ENCODE results near the gene ASB5. TPM values are rescaled to one million over a fixed set of nuclear protein-coding genes. Genes with fewer than 3 reads are reported as not detected.
"Not testable (repeated sequence)": the region's sequence is repeated elsewhere in the genome, so short reads cannot be mapped to it uniquely, and the experiment has no call there.

ASB5 gene
- total RNA-seq (2014; rRNA removed; shearing (Covaris generic); ENCODE audit: low replicate concordance), result not detected in 2 replicates

GRCh38 chr4:176268963-176269362 lies at the start of gene ASB5:
ASB5 (minus strand) TSS chr4:176269222; CDS start chr4:176269108, 114 bp downstream.
- in situ Hi-C loops (cut with HindIII; ENCODE audit: low pct_unique_long_range_greater_than_20kb, low sequenced_read_pairs), result no loop called here

GRCh38 chr4:176313596-176314336 lies 44.7 kb upstream of the ASB5 start:
- in situ Hi-C loops (cut with HindIII; ENCODE audit: low pct_unique_long_range_greater_than_20kb, low sequenced_read_pairs), result no loop called here
- DNase-seq (ENCODE audit: low read depth), result no peak

More at GRCh38 chr4:176268963-176269362, at the start of gene ASB5:
- no peak for DNase-seq (ENCODE audit: low read depth)

- in situ Hi-C loops (cut with HindIII; ENCODE audit: low pct_unique_long_range_greater_than_20kb, low sequenced_read_pairs), result no loop called here
- DNase-seq (ENCODE audit: low read depth), result no peak
Observed at GRCh38 chr4:176309772-176310171, 40.8 kb upstream of the ASB5 start.

GRCh38 chr4:176309046-176309445 lies 40.0 kb upstream of the ASB5 start:
- in situ Hi-C loops (cut with HindIII; ENCODE audit: low pct_unique_long_range_greater_than_20kb, low sequenced_read_pairs), result no loop called here
- no peak for DNase-seq (ENCODE audit: low read depth)

GRCh38 chr4:176308441-176308840 lies 39.4 kb upstream of the ASB5 start:
- in situ Hi-C loops (cut with HindIII; ENCODE audit: low pct_unique_long_range_greater_than_20kb, low sequenced_read_pairs), result no loop called here
- DNase-seq (ENCODE audit: low read depth), result no peak

- in situ Hi-C loops (cut with HindIII; ENCODE audit: low pct_unique_long_range_greater_than_20kb, low sequenced_read_pairs), result no loop called here
Observed at GRCh38 chr4:176307666-176307930, 38.6 kb upstream of the ASB5 start.

GRCh38 chr4:176306837-176307665 lies 38.0 kb upstream of the ASB5 start:
- DNase-seq (ENCODE audit: low read depth), result peak; percentile 60
- in situ Hi-C loops (cut with HindIII; ENCODE audit: low pct_unique_long_range_greater_than_20kb, low sequenced_read_pairs), result no loop called here

More at GRCh38 chr4:176307666-176307930, 38.6 kb upstream of the ASB5 start:
- no peak for DNase-seq (ENCODE audit: low read depth)

- in situ Hi-C loops (cut with HindIII; ENCODE audit: low pct_unique_long_range_greater_than_20kb, low sequenced_read_pairs), result no loop called here
- no peak for DNase-seq (ENCODE audit: low read depth)
Observed at GRCh38 chr4:176303938-176304337, 34.9 kb upstream of the ASB5 start.

- in situ Hi-C loops (cut with HindIII; ENCODE audit: low pct_unique_long_range_greater_than_20kb, low sequenced_read_pairs), result no loop called here
Observed at GRCh38 chr4:176302283-176303275, 33.6 kb upstream of the ASB5 start.

GRCh38 chr4:176300565-176300964 lies 31.5 kb upstream of the ASB5 start:
- in situ Hi-C loops (cut with HindIII; ENCODE audit: low pct_unique_long_range_greater_than_20kb, low sequenced_read_pairs), result no loop called here
- DNase-seq (ENCODE audit: low read depth), result no peak

More at GRCh38 chr4:176302283-176303275, 33.6 kb upstream of the ASB5 start:
- peak; percentile 37 for DNase-seq (ENCODE audit: low read depth)

- no peak for DNase-seq (ENCODE audit: low read depth)
- in situ Hi-C loops (cut with HindIII; ENCODE audit: low pct_unique_long_range_greater_than_20kb, low sequenced_read_pairs), result no loop called here
Observed at GRCh38 chr4:176300036-176300435, 31.0 kb upstream of the ASB5 start.

GRCh38 chr4:176298664-176299063 lies 29.6 kb upstream of the ASB5 start:
- DNase-seq (ENCODE audit: low read depth), result no peak
- in situ Hi-C loops (cut with HindIII; ENCODE audit: low pct_unique_long_range_greater_than_20kb, low sequenced_read_pairs), result no loop called here

GRCh38 chr4:176295907-176296306 lies 26.9 kb upstream of the ASB5 start:
- DNase-seq (ENCODE audit: low read depth); in situ Hi-C loops (cut with HindIII; ENCODE audit: low pct_unique_long_range_greater_than_20kb, low sequenced_read_pairs): not testable (repeated sequence)

GRCh38 chr4:176293660-176294059 lies 24.6 kb upstream of the ASB5 start:
- no peak for DNase-seq (ENCODE audit: low read depth)
- in situ Hi-C loops (cut with HindIII; ENCODE audit: low pct_unique_long_range_greater_than_20kb, low sequenced_read_pairs), result no loop called here

GRCh38 chr4:176292920-176293319 lies 23.9 kb upstream of the ASB5 start:
- DNase-seq (ENCODE audit: low read depth), result no peak
- in situ Hi-C loops (cut with HindIII; ENCODE audit: low pct_unique_long_range_greater_than_20kb, low sequenced_read_pairs), result no loop called here

GRCh38 chr4:176291748-176292147 lies 22.7 kb upstream of the ASB5 start:
- in situ Hi-C loops (cut with HindIII; ENCODE audit: low pct_unique_long_range_greater_than_20kb, low sequenced_read_pairs), result no loop called here
- DNase-seq (ENCODE audit: low read depth), result no peak

- in situ Hi-C loops (cut with HindIII; ENCODE audit: low pct_unique_long_range_greater_than_20kb, low sequenced_read_pairs), result no loop called here
- DNase-seq (ENCODE audit: low read depth), result no peak
Observed at GRCh38 chr4:176290520-176290919, 21.5 kb upstream of the ASB5 start.

GRCh38 chr4:176289561-176289960 lies 20.5 kb upstream of the ASB5 start:
- no peak for DNase-seq (ENCODE audit: low read depth)
- in situ Hi-C loops (cut with HindIII; ENCODE audit: low pct_unique_long_range_greater_than_20kb, low sequenced_read_pairs), result no loop called here
